Natural killer cell (primary cell): ENCODE data around the gene PPP1CB. TPM values are rescaled to one million over a fixed set of nuclear protein-coding genes. Genes with fewer than 3 reads are reported as not detected.

Source experiments
- ATAC-seq, 3 donors: fragments of 150-1000 bp in 2 of 3; fragments of 200-7000 bp in 1 of 3; cut with Tn5 transposase; 1 replicate in 1 of 3; 2 replicates in 2 of 3; pipeline ENCODE4 v1.10.0; 2021; ENCODE audit warnings: mild to moderate bottlenecking in 2 of 3, moderate library complexity in 2 of 3
- DNase-seq, 2 donors: peaks; one replicate each; pipeline versions ENCODE4 v3.0.0 to v3.0.0-alpha.2; 2013 to 2021; ENCODE audit warnings: mixed read lengths in 1 of 2
- H3K27ac ChIP-seq: one replicate; pipeline ENCODE4 v1.5.1; 2013; ENCODE audit warnings: mild to moderate bottlenecking, low read length
- H3K27me3 ChIP-seq: one replicate; pipeline ENCODE4 v1.6.1; 2013; ENCODE audit warnings: low read length; ENCODE audit not compliant: control insufficient read depth, insufficient read depth
- H3K36me3 ChIP-seq: one replicate; pipeline ENCODE4 v1.6.1; 2013; ENCODE audit warnings: low read length; ENCODE audit not compliant: control insufficient read depth, insufficient read depth
- H3K4me1 ChIP-seq: one replicate; pipeline ENCODE4 v1.6.1; 2013; ENCODE audit warnings: low read length; ENCODE audit not compliant: control insufficient read depth, insufficient read depth
- H3K4me3 ChIP-seq: one replicate; pipeline ENCODE4 v1.5.1; 2013; ENCODE audit warnings: low read length
- H3K9me3 ChIP-seq: one replicate; pipeline ENCODE4 v1.6.1; 2013; ENCODE audit warnings: low read length; ENCODE audit not compliant: control insufficient read depth, insufficient read depth
- H3K27ac Mint-ChIP-seq, 2 donors: one replicate each; pipeline ENCODE4 v1.8.0; 2022; ENCODE audit warnings: mild to moderate bottlenecking in 2 of 2, mixed read lengths in 2 of 2, moderate library complexity in 1 of 2
- H3K27me3 Mint-ChIP-seq, 2 donors: one replicate each; pipeline ENCODE4 v1.8.0; 2022; ENCODE audit warnings: low read depth in 2 of 2, mixed read lengths in 2 of 2
- H3K36me3 Mint-ChIP-seq: one replicate; pipeline ENCODE4 v1.8.0; 2022; ENCODE audit warnings: mixed read lengths
- H3K4me1 Mint-ChIP-seq, 2 donors: one replicate each; pipeline ENCODE4 v1.8.0; 2022; ENCODE audit warnings: mixed read lengths in 2 of 2
- H3K4me3 Mint-ChIP-seq: one replicate; pipeline ENCODE4 v1.8.0; 2022; ENCODE audit warnings: mild to moderate bottlenecking, moderate library complexity, mixed read lengths
- H3K9me3 Mint-ChIP-seq, 2 donors: one replicate each; pipeline ENCODE4 v1.8.0; 2022; ENCODE audit warnings: mixed read lengths in 2 of 2
- WGBS: methylation state at CpG from one replicate; pipeline ENCODE4 v1.1.7; 2013; ENCODE audit warnings: missing lambda C conversion rate; ENCODE audit not compliant: insufficient coverage; 5-methylcytosine and 5-hydroxymethylcytosine counted together
- intact Hi-C: fragments of 100-400 bp; cut with micrococcal nuclease; formaldehyde crosslinking; loops from one replicate; pipeline ENCODE4 v1.14.2; 2022
- total RNA-seq, 4 donors: library from RNA; stranded (reverse); fragments of 120-200 nt in 1 of 4; gene quantifications; one replicate each; pipeline versions ENCODE4 v1.2.3 to v1.2.4, GENCODE V29; 2013 to 2022
- TF ChIP-seq, protein P1 (sequence below): fragments of 200-600 bp; IDR thresholded peaks from one replicate; pipeline ENCODE4 v1.8.0; 2022; ENCODE audit warnings: antibody characterized with exemption

PPP1CB gene
- total RNA-seq, 3 donors from 2014 or later (not counting 1 experiment from before 2014, with no cell fraction given) = 157 to 200 (median 181) TPM

GRCh38 chr2:28822036-28822435 lies 70.4 kb downstream of the PPP1CB start:
- no peaks in the 10 kb centered on the region for H3K9me3 Mint-ChIP-seq

DNA sequence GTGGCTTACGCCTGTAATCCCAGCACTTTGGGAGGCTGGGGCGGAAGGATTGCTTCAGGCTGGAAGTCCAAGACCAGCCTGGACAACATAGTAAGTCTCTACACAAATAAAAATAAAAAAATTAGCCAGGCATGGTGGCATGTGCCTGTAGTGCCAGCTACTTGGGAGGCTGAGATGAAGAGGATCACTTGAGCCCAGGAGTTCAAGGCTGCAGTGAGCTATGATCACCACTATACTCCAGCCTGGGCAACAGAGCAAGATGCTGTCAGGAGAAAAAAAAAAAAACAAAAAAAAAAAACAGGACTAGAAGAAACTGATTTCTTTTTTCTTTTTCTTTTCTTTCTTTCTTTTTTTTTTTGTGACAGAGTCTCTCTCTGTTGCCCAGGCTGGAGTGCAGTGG lies 72.6 kb downstream of the PPP1CB start:
- TF ChIP-seq, protein P1, sequence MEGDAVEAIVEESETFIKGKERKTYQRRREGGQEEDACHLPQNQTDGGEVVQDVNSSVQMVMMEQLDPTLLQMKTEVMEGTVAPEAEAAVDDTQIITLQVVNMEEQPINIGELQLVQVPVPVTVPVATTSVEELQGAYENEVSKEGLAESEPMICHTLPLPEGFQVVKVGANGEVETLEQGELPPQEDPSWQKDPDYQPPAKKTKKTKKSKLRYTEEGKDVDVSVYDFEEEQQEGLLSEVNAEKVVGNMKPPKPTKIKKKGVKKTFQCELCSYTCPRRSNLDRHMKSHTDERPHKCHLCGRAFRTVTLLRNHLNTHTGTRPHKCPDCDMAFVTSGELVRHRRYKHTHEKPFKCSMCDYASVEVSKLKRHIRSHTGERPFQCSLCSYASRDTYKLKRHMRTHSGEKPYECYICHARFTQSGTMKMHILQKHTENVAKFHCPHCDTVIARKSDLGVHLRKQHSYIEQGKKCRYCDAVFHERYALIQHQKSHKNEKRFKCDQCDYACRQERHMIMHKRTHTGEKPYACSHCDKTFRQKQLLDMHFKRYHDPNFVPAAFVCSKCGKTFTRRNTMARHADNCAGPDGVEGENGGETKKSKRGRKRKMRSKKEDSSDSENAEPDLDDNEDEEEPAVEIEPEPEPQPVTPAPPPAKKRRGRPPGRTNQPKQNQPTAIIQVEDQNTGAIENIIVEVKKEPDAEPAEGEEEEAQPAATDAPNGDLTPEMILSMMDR = no peak
- Mint-ChIP-seq H3K27ac (no peak overlapping the region), H3K4me3 (no peak overlapping the region), H3K27me3 (no peaks in the 10 kb centered on the region), H3K9me3 (no peaks in the 10 kb centered on the region), H3K4me1 (no peaks in the 10 kb centered on the region), H3K36me3 (no peaks in the 10 kb centered on the region)
- 100% methylated on average over 2 of the region's 2 CpGs for WGBS
- no peaks in the 10 kb centered on the region for H3K27me3 ChIP-seq
- no peak overlapping the region for H3K27ac ChIP-seq
- intact Hi-C loops = loop anchor here (5.0 to 10.0 kb wide), 3 partner anchors 133 to 1018 kb away; no protein-coding TSS in a partner anchor
- DNase-seq (no peak), ATAC-seq (no peak)
- no peaks in the 10 kb centered on the region for H3K4me1 ChIP-seq
- H3K4me3 ChIP-seq = no peak overlapping the region
- no peaks in the 10 kb centered on the region for H3K9me3 ChIP-seq
- no peaks in the 10 kb centered on the region for H3K36me3 ChIP-seq

More at GRCh38 chr2:28822036-28822435, 70.4 kb downstream of the PPP1CB start:
- Mint-ChIP-seq H3K27ac (no peak overlapping the region), H3K27me3 (no peaks in the 10 kb centered on the region), H3K4me1 (no peaks in the 10 kb centered on the region), H3K4me3 (no peak overlapping the region), H3K36me3 (no peaks in the 10 kb centered on the region)
- H3K27me3 ChIP-seq = no peaks in the 10 kb centered on the region
- H3K36me3 ChIP-seq = no peaks in the 10 kb centered on the region
- DNase-seq (no peak), ATAC-seq (no peak)
- H3K4me1 ChIP-seq = no peaks in the 10 kb centered on the region
- no peak overlapping the region for H3K4me3 ChIP-seq
- H3K27ac ChIP-seq = no peak overlapping the region
- TF ChIP-seq, protein P1 = no peak
- intact Hi-C loops = loop anchor here (5.0 to 10.0 kb wide), 3 partner anchors 135 to 1020 kb away; no protein-coding TSS in a partner anchor
- no peaks in the 10 kb centered on the region for H3K9me3 ChIP-seq

GRCh38 chr2:28824870-28825269 lies 73.2 kb downstream of the PPP1CB start:
- TF ChIP-seq, protein P1 = no peak
- Mint-ChIP-seq H3K4me3 (no peak overlapping the region), H3K4me1 (no peaks in the 10 kb centered on the region), H3K27ac (no peak overlapping the region), H3K27me3 (no peaks in the 10 kb centered on the region), H3K9me3 (no peaks in the 10 kb centered on the region), H3K36me3 (no peaks in the 10 kb centered on the region)
- DNase-seq = no peak
- no peak overlapping the region for H3K4me3 ChIP-seq
- intact Hi-C loops = loop anchor here (5.0 to 10.0 kb wide), 3 partner anchors 132 to 1017 kb away; no protein-coding TSS in a partner anchor
- no peaks in the 10 kb centered on the region for H3K4me1 ChIP-seq
- no peaks in the 10 kb centered on the region for H3K9me3 ChIP-seq
- H3K27ac ChIP-seq = no peak overlapping the region
- no peak for ATAC-seq
- no peaks in the 10 kb centered on the region for H3K36me3 ChIP-seq
- no peaks in the 10 kb centered on the region for H3K27me3 ChIP-seq

GRCh38 chr2:28828382-28828781 lies 76.8 kb downstream of the PPP1CB start:
- WGBS = 95% methylated on average over 2 of the region's 2 CpGs

More at GRCh38 chr2:28828382-28828781, 76.8 kb downstream of the PPP1CB start:
- Histone ChIP-seq H3K36me3 (no peaks in the 10 kb centered on the region), H3K27me3 (no peaks in the 10 kb centered on the region), H3K27ac (no peak overlapping the region), H3K9me3 (no peaks in the 10 kb centered on the region), H3K4me1 (no peaks in the 10 kb centered on the region), H3K4me3 (no peak overlapping the region)
- no peaks in the 10 kb centered on the region for H3K36me3 Mint-ChIP-seq
- ATAC-seq = no peak
- TF ChIP-seq, protein P1 = no peak
- no peak for DNase-seq
- no peak overlapping the region for H3K27ac Mint-ChIP-seq
- no peaks in the 10 kb centered on the region for H3K27me3 Mint-ChIP-seq
- H3K4me3 Mint-ChIP-seq = no peak overlapping the region
- intact Hi-C loops = loop anchor here (10.0 kb wide), 1 partner anchor 186 kb away; no protein-coding TSS in a partner anchor
- no peaks in the 10 kb centered on the region for H3K4me1 Mint-ChIP-seq
- no peaks in the 10 kb centered on the region for H3K9me3 Mint-ChIP-seq
